Central memory CD4-positive, alpha-beta T cell (primary cell): ENCODE results near the gene TEX9.
"Not testable (repeated sequence)": the region's sequence is repeated elsewhere in the genome, so short reads cannot be mapped to it uniquely, and the experiment has no call there.

Experiments
- DNase-seq: peaks from one replicate; pipeline ENCODE4 v3.0.0; 2022
- total RNA-seq, 3 experiments: gene quantifications; one replicate each; lab custom pipeline; 2026; lab: John Stamatoyannopoulos, UW

The TEX9 gene
- 0.71 to 1.9 (median 0.82) reads per million in 3 experiments for total RNA-seq

GRCh38 chr15:56365075-56365711, at the start of gene TEX9:
TSS of gene TEX9 (plus strand) at chr15:56365426. CDS start at chr15:56365451, 25 bp downstream.
- DNase-seq: peak; percentile 47

- not testable (repeated sequence) for DNase-seq
Observed at GRCh38 chr15:56316561-56316960, 48.7 kb upstream of the TEX9 start.

- DNase-seq: no peak
Observed at GRCh38 chr15:56320316-56320715, 44.9 kb upstream of the TEX9 start.

GRCh38 chr15:56320861-56321260, 44.4 kb upstream of the TEX9 start:
- DNase-seq: no peak

- no peak for DNase-seq
Observed at GRCh38 chr15:56322444-56322843, 42.8 kb upstream of the TEX9 start.

- DNase-seq: no peak
Observed at GRCh38 chr15:56323435-56323834, 41.8 kb upstream of the TEX9 start.

GRCh38 chr15:56325186-56325585, 40.0 kb upstream of the TEX9 start:
- DNase-seq: no peak

GRCh38 chr15:56327721-56328502, 37.3 kb upstream of the TEX9 start:
- DNase-seq: no peak

GRCh38 chr15:56337084-56337725, 28.0 kb upstream of the TEX9 start:
- no peak for DNase-seq

GRCh38 chr15:56339594-56339993, 25.6 kb upstream of the TEX9 start:
- DNase-seq: no peak

GRCh38 chr15:56341201-56341600, 24.0 kb upstream of the TEX9 start:
- no peak for DNase-seq

GRCh38 chr15:56342653-56343052, 22.6 kb upstream of the TEX9 start:
- no peak for DNase-seq

GRCh38 chr15:56343879-56344278, 21.3 kb upstream of the TEX9 start:
- DNase-seq: no peak

GRCh38 chr15:56344336-56344735, 20.9 kb upstream of the TEX9 start:
- DNase-seq: no peak

GRCh38 chr15:56346414-56346813, 18.8 kb upstream of the TEX9 start:
- no peak for DNase-seq

GRCh38 chr15:56349554-56349953, 15.7 kb upstream of the TEX9 start:
- no peak for DNase-seq

- DNase-seq: no peak
Observed at GRCh38 chr15:56351353-56351752, 13.9 kb upstream of the TEX9 start.

GRCh38 chr15:56351957-56352506, 13.2 kb upstream of the TEX9 start:
- DNase-seq: no peak

- DNase-seq: no peak
Observed at GRCh38 chr15:56353119-56353518, 12.1 kb upstream of the TEX9 start.

- DNase-seq: no peak
Observed at GRCh38 chr15:56353740-56354139, 11.5 kb upstream of the TEX9 start.

GRCh38 chr15:56356616-56357015, 8.6 kb upstream of the TEX9 start:
- DNase-seq: no peak

GRCh38 chr15:56358604-56359003, 6.6 kb upstream of the TEX9 start:
- DNase-seq: no peak

- no peak for DNase-seq
Observed at GRCh38 chr15:56361987-56362386, 3.2 kb upstream of the TEX9 start.

- no peak for DNase-seq
Observed at GRCh38 chr15:56366211-56366610, 985 bp downstream of the TEX9 start.
